Measurements from ENCODE around the gene HOXD13.

Gene HOXD13

DNA sequence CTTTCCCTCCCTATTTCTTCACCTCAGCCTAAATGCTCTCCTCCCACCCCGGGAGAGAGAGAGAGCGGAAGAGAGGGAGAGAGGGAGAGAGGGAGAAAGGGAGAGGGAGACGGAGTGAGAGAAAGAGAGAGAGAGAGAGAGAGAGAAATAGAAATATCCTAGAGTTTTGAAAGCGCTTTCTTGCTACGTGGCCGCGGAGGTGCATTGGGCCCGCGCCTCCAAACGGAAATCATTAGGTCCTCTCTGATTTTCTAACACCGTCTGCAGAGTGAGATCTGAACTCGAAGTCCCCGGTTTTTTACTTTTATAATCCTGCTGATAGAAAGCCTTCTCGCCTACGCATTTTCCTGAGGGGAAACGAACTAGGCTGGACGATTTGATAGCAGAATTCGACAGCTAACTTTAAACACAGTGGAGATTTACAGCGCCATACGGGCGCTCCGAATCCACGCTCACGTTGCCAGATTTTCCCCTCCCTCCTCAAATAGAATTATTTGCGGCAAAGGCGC, 7.9 kb upstream of the HOXD13 start:
- H3K4me2 ChIP-seq = peak overlapping the region in 2 of 11 experiments; percentile 33 to 44; a peak in 4 of 22 replicates
- H3K36me3 ChIP-seq = peaks cover 0 to 4% (median 0%) of the 10 kb centered on the region in 11 experiments; a peak in 1 of 22 replicates
- no peak overlapping the region; a peak in 1 of 20 replicates for H3K4me3 ChIP-seq
- no peak for TF ChIP-seq Cebpa-rat (IDR thresholded peaks at IDR 0.05)
- no peak overlapping the region for H3K27ac ChIP-seq
- H3K27me3 ChIP-seq = peaks cover 100% of the 10 kb centered on the region in 11 experiments
- H3K9ac ChIP-seq = no peak overlapping the region
- peaks cover 50 to 67% (median 60%) of the 10 kb centered on the region in 11 experiments for H3K9me3 ChIP-seq (replicated peaks in 1 of 11)
- H3K4me1 ChIP-seq = peaks cover 0 to 8% (median under 1%) of the 10 kb centered on the region in 10 experiments; a peak in 6 of 20 replicates
- H4K20me1 ChIP-seq = peaks cover 0 to 62% (median 44%) of the 10 kb centered on the region in 11 experiments; a peak in 17 of 22 replicates

DNA sequence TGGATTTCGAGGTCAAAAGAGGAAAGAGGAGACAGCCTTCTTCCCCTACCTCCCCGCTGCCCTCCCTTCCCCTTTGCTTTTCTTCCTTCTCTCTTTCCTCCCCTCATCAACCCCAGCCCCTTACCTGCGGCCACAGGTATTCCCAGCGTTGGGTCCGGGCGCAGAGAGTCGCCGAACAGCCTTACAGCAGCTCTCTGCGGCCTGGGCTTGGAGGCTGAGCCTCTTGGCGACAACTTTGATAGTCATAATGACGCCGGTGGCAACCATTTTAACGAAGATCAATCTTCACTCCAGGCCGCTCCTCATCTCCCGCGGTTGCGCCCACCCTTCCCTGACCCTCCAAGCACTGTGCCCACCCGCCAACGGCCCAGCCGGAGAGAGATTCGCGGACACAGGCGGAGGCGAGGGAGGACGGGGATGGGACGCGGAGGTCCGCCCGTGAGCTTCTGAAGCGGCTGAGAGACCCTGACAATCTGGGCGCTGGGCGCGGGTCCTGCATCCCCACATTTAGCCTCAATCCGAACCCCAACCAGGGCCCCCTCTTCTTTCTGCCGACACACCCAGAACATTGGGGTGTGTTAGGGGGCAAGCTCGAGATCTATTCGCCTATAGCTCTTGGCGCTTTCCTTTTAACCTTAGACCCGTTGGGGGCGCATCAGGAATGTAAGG, 7.3 kb upstream of the HOXD13 start:
- Histone ChIP-seq H3K4me2 (peak overlapping the region in 2 of 11 experiments; percentile 33 to 44; a peak in 4 of 22 replicates), H3K9me3 (replicated peaks in 1 of 11) (peaks cover 44 to 61% (median 55%) of the 10 kb centered on the region in 11 experiments), H3K27me3 (peaks cover 100% of the 10 kb centered on the region in 11 experiments), H3K9ac (no peak overlapping the region), H3K4me3 (no peak overlapping the region; a peak in 1 of 20 replicates), H3K4me1 (peaks cover 0 to 6% (median 0%) of the 10 kb centered on the region in 10 experiments; a peak in 3 of 20 replicates), H3K27ac (no peak overlapping the region), H3K36me3 (peaks cover 0 to 4% (median 0%) of the 10 kb centered on the region in 11 experiments; a peak in 1 of 22 replicates), H4K20me1 (peaks cover 0 to 65% (median 50%) of the 10 kb centered on the region in 11 experiments; a peak in 17 of 22 replicates)
- TF ChIP-seq Cebpa-rat (IDR thresholded peaks at IDR 0.05) = no peak

DNA sequence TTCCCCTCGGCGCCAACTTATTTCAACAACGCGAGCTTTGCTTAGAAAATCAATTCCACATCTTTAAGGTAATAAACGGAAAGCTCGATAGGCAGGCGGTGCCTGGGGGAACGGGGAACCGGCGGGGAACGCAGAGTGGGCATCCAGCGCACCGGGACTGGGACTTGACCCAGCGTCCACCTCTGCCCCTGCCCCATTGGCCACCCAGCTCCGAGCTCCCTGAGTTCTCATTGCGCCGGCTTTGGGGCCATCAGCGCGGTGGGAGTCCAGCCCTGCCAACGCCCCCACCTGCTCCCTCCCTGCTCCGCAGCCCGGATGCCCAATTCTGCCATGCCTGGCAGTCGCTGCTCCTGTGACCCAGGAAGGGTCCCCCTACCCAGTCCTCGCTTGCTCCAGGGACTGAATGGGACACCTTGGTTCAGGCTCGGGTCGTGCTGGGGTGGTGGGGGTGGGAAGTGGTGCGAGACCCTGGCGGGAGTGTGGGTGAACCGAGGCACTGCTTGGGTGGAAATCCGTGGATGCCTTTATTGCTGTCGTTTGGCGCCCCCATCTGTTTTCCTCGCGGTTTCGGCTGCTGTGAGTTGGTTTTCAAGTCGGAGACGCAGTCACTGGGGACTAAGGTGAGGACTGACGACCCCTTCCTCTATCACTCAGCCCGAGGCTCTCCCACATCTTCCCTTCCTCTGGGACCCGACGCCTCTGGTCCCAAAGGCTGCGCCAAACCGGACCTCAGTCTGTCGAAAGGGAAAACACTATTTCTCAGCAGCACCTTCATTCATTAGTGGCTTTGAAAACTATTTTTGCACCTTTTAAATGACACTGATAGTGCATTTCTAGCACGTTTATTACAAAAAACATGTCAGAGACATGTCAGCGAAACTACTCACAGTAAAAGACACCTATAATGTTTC, 6.4 kb upstream of the HOXD13 start:
- Histone ChIP-seq H3K36me3 (peaks cover 0 to 4% (median 0%) of the 10 kb centered on the region in 11 experiments; a peak in 1 of 22 replicates), H3K9me3 (replicated peaks in 1 of 11) (peaks cover 36 to 53% (median 46%) of the 10 kb centered on the region in 11 experiments), H3K27ac (no peak overlapping the region), H3K27me3 (peaks cover 100% of the 10 kb centered on the region in 11 experiments), H3K4me2 (peak overlapping the region in 2 of 11 experiments; percentile 2 to 17; a peak in 2 of 22 replicates), H4K20me1 (peaks cover 0 to 74% (median 58%) of the 10 kb centered on the region in 11 experiments; a peak in 17 of 22 replicates), H3K9ac (no peak overlapping the region), H3K4me1 (peaks cover 0 to 6% (median 0%) of the 10 kb centered on the region in 10 experiments; a peak in 3 of 20 replicates), H3K4me3 (no peak overlapping the region)
- TF ChIP-seq Cebpa-rat (IDR thresholded peaks at IDR 0.05) = no peak

DNA sequence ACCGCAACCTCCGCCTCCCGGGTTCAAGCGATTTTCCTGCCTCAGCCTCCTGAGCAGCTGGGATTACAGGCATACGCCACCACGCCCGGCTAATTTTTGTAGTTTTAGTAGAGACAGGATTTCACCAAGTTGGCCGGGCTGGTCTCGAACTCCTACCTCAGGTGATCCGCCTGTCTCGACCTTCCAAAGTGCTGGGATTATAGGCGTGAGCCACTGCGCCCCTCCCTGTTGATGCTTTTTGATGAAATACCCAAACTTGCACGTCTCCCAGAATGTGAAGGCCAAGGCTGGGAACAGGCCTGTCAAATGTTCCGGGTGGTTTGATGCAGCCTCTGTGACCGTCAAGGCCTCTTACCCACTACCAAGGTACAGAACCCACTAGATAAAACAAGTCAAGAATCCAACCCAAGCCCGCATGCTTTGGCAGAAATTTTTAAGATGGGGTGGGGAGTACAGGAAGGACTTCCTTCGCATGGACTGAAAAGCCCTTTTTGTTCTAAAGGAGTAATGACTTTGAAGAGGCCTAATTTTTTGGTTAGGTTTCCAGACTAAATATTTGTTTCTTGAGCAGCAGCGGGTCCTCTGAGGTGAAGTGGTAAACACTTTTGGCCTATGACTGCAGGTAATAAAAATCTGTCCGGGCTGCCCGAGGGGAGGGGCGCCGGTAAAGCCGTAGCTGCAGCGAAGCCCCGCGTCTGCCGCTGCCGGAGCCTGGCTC, 5.0 kb upstream of the HOXD13 start:
- H3K4me1 ChIP-seq = peaks cover 0 to 6% (median 0%) of the 10 kb centered on the region in 10 experiments; a peak in 3 of 20 replicates
- no peak overlapping the region for H3K9ac ChIP-seq
- H4K20me1 ChIP-seq = peaks cover 0 to 84% (median 68%) of the 10 kb centered on the region in 11 experiments; a peak in 17 of 22 replicates
- H3K9me3 ChIP-seq (replicated peaks in 1 of 11) = peaks cover 22 to 48% (median 33%) of the 10 kb centered on the region in 11 experiments
- H3K4me3 ChIP-seq = no peak overlapping the region
- no peak overlapping the region for H3K4me2 ChIP-seq
- H3K27me3 ChIP-seq = peaks cover 100% of the 10 kb centered on the region in 11 experiments
- no peak for TF ChIP-seq Cebpa-rat (IDR thresholded peaks at IDR 0.05)
- no peak overlapping the region for H3K27ac ChIP-seq
- H3K36me3 ChIP-seq = no peaks in the 10 kb centered on the region; a peak in 1 of 22 replicates

DNA sequence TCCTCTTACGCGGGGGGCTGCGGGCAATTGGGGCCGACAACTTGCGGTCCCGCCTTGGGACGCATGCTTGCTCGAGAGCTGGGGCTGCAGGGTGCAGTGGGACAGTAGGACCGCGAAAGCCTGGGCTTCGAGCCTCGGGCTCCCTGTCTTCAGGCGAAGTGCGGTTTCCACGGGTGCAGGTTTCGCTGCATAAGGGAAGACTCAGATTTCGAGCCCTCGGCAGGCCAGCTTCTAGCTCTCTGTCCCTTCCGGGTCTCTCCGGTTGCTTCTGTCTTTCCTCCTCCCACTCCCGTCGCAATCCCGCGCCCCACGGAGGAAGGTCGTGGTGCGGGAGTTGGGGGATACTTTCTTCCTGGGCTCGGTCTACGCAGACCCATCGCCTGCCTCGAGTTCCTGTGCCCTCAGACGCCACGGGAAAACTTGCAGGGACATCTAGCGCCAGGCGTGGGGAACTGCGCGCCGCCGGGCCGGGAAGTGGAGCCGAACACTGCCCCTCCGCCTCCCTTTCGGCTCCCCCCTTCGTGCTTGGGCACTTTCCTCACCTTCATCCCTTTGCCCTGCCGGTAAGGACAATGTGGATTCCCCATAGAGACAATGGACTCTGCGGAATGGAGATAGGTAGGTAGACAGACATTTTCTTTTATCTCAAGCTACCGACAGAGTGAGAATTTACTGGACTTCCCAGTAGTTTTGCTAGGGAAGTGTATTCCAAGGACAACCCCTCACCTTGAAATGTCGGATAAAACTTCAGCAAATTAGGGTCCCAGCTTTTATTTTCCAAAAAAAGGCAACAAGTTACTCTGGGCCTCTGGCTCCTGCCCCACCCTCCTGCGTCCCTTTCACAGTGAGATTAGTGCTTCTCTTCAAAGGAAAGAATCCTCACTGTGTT, 4.2 kb upstream of the HOXD13 start:
- no peak overlapping the region for H3K27ac ChIP-seq
- peaks cover 0 to 12% (median 0%) of the 10 kb centered on the region in 10 experiments; a peak in 5 of 20 replicates for H3K4me1 ChIP-seq
- H3K4me3 ChIP-seq = no peak overlapping the region
- no peaks in the 10 kb centered on the region for H3K36me3 ChIP-seq
- H3K27me3 ChIP-seq = peaks cover 100% of the 10 kb centered on the region in 11 experiments
- TF ChIP-seq Cebpa-rat (IDR thresholded peaks at IDR 0.05) = no peak
- no peak overlapping the region for H3K9ac ChIP-seq
- no peak overlapping the region; a peak in 1 of 22 replicates for H3K4me2 ChIP-seq
- H3K9me3 ChIP-seq (replicated peaks in 1 of 11) = peaks cover 21 to 48% (median 32%) of the 10 kb centered on the region in 11 experiments
- peaks cover 0 to 84% (median 73%) of the 10 kb centered on the region in 11 experiments; a peak in 17 of 22 replicates for H4K20me1 ChIP-seq

DNA sequence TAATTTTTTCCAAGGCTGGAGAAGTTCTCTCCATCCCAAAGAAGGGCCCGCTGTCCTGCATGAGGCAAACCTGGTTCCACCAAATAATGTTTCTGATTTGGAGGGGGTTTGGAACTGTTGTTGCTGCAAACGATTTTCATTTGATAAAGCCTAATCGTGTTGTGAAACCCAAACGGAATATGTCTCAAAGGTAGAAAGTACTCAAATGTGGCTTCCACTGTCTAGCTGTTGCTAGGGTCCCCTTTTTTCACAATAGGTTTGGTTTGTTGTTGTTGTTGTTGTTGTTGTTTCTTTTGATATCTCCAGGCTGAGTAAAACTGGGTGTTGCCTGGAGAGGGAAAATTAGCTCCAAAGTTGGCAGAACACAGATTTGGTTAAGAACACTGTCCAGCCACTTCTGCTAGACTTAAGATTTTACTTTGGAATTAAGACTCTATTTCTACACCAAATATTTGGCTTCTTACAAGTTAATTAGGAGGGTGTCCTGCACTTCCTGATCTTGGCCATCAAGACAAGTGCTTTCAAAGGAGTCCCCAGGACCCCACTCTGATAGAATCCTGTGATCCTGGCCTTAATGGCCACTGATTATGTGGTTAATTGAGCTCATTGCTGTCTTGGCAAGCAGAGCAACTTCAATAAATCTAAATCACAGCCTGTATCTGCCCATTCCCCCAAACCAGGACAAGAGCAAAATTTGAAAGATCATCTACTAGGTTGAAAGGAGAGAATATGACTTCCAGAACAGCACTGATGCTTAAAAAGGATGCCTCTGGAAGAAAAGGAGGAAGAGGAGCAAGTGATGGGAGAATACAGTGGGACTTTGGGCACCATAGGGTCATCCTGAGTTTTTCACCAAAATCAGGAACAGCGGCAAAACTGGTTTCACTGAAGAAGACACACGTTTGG, 3.3 kb upstream of the HOXD13 start:
- H3K9me3 ChIP-seq (replicated peaks in 1 of 11) = peaks cover 16 to 48% (median 30%) of the 10 kb centered on the region in 11 experiments
- H3K27me3 ChIP-seq = peaks cover 100% of the 10 kb centered on the region in 11 experiments
- no peak overlapping the region for H3K4me2 ChIP-seq

More for the DNA sequence above, 3.3 kb upstream of the HOXD13 start:
- Histone ChIP-seq H4K20me1 (peaks cover 0 to 91% (median 74%) of the 10 kb centered on the region in 11 experiments; a peak in 17 of 22 replicates), H3K9ac (no peak overlapping the region), H3K4me1 (peaks cover 0 to 12% (median 0%) of the 10 kb centered on the region in 10 experiments; a peak in 5 of 20 replicates), H3K36me3 (no peaks in the 10 kb centered on the region), H3K4me3 (no peak overlapping the region), H3K27ac (no peak overlapping the region)
- no peak for TF ChIP-seq Cebpa-rat (IDR thresholded peaks at IDR 0.05)

Data from BLaER1 treated with 17β-estradiol and CSF1 and Interleukin-3, amounts not matched to agents 10 nM and 100 nM (cell line).